ENCODE results near the gene CCDC85C. TPM values are rescaled to one million over a fixed set of nuclear protein-coding genes. Genes with fewer than 3 reads are reported as not detected.
A peak's percentile ranks its signal among the peaks of the same experiment; 100 is the strongest.

The CCDC85C gene
- total and polyA plus RNA-seq, 4 donors = 4.0 to 23.9 (median 9.6) TPM

DNA sequence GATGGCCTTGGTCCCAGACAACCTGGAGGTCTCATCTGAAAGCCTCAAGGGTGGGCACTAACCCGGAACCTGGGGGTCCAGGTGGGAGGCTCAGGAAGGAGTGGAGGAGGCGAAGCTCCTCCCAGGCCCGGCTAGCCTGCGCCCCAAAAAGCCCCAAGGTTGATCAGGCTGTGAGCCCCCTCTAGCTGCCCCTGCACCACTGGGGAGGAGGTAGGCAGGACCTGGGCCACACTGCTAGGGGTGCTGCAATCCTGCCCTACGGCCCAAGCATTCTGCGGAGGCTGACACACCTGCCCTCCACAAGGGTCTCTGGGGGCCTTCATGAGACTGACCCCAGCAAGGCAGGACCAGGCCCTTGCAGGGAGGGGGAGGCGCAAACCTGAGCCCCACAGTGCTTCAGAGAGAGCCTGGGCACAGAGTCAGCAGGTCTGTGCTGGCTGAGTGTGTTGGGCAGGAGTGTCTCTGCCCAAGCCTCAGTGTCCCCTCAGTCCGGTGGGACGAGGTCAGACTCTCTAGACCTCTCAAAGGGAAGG is 51.9 kb downstream of the CCDC85C start:
- Histone ChIP-seq H3K9me3 (ENCODE audit: control insufficient read depth in 4 of 4, low read length in 3 of 4) (no peaks in the 10 kb centered on the region), H3K4me1 (ENCODE audit: control insufficient read depth in 4 of 4, insufficient read depth in 4 of 4, low read length in 3 of 4) (peaks cover 37 to 76% (median 64%) of the 10 kb centered on the region in 4 donors), H3K36me3 (ENCODE audit: control insufficient read depth in 4 of 4, insufficient read depth in 3 of 4, low read depth in 1 of 4, low read length in 3 of 4) (no peaks in the 10 kb centered on the region), H3K9ac (ENCODE audit: low read depth in 1 of 2, low read length in 2 of 2) (no peak overlapping the region), H3K4me3 (ENCODE audit: low read depth in 1 of 3, low read length in 3 of 3) (no peak overlapping the region), H3K27me3 (ENCODE audit: control insufficient read depth in 4 of 4, insufficient read depth in 4 of 4, low read length in 3 of 4) (no peaks in the 10 kb centered on the region), H3K27ac (ENCODE audit: low read depth in 1 of 2, low read length in 2 of 2) (peak overlapping the region; percentile 30 to 72)
- WGBS = 63% methylated on average over 9 of the region's 9 CpGs
- TF ChIP-seq JUND (IDR thresholded peaks at IDR 0.05) (no peak), FOXA1 (IDR thresholded peaks at IDR 0.05) (no peak), NR2F2 (IDR thresholded peaks at IDR 0.05) (no peak)
- TF ChIP-seq, protein P1, sequence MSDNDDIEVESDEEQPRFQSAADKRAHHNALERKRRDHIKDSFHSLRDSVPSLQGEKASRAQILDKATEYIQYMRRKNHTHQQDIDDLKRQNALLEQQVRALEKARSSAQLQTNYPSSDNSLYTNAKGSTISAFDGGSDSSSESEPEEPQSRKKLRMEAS (IDR thresholded peaks at IDR 0.05) = no peak
- DNase-seq (ENCODE audit: low spot score) = no peak

DNA sequence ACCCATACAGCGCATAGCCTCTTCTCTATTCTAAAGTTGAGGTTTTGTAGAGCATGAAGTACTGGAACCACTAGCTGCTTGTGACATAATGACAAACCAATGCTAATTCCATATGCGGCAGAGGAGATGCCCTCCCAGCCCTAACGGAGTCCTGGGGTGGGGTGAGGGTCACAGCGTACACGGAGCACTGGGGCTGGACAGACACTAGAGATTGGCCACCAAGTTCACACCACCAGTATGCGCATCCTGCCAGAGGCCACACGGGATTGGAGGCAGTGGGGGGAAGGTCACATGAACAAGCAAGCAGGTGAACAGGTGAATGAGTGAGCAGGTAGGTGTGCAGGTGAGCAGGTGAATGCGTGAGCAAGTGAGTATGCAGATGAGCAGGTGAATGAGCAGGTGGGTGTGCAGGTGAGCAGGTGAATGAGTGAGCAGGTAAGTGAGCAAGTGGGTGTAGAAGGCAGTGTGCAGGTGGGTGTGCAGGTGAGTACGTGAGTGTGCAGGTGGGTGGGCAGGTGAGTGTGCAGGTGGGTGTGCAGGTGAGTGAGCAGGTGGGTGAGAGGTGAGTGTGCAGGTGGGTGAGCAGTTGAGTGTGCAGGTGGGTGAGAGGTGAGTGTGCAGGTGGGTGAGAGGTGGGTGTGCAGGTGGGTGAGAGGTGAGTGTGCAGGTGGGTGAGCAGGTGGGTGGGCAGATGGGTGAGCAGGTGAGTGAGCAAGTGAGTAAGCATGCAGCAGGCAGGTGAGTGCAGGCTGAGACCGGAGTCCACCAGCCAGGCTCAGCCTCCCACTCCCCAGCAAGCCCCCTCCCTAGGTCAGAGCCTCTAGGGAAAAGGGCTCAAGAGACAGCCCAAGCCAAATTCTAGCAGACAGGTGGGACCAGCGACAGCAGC is 52.7 kb downstream of the CCDC85C start:
- TF ChIP-seq, protein P2, sequence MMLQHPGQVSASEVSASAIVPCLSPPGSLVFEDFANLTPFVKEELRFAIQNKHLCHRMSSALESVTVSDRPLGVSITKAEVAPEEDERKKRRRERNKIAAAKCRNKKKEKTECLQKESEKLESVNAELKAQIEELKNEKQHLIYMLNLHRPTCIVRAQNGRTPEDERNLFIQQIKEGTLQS (IDR thresholded peaks at IDR 0.05) = no peak
- no peak for TF ChIP-seq HNF4G (IDR thresholded peaks at IDR 0.05)
- TF ChIP-seq, protein P1 (IDR thresholded peaks at IDR 0.05) = no peak
- no peak for TF ChIP-seq YY1 (IDR thresholded peaks at IDR 0.05)
- no peak for TF ChIP-seq GABPA (IDR thresholded peaks at IDR 0.05 in 1 of 2, conservative IDR thresholded peaks at IDR 0.05 in 1 of 2)
- TF ChIP-seq, protein P3, sequence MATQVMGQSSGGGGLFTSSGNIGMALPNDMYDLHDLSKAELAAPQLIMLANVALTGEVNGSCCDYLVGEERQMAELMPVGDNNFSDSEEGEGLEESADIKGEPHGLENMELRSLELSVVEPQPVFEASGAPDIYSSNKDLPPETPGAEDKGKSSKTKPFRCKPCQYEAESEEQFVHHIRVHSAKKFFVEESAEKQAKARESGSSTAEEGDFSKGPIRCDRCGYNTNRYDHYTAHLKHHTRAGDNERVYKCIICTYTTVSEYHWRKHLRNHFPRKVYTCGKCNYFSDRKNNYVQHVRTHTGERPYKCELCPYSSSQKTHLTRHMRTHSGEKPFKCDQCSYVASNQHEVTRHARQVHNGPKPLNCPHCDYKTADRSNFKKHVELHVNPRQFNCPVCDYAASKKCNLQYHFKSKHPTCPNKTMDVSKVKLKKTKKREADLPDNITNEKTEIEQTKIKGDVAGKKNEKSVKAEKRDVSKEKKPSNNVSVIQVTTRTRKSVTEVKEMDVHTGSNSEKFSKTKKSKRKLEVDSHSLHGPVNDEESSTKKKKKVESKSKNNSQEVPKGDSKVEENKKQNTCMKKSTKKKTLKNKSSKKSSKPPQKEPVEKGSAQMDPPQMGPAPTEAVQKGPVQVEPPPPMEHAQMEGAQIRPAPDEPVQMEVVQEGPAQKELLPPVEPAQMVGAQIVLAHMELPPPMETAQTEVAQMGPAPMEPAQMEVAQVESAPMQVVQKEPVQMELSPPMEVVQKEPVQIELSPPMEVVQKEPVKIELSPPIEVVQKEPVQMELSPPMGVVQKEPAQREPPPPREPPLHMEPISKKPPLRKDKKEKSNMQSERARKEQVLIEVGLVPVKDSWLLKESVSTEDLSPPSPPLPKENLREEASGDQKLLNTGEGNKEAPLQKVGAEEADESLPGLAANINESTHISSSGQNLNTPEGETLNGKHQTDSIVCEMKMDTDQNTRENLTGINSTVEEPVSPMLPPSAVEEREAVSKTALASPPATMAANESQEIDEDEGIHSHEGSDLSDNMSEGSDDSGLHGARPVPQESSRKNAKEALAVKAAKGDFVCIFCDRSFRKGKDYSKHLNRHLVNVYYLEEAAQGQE (IDR thresholded peaks at IDR 0.05) = no peak
- TF ChIP-seq EGR1 (IDR thresholded peaks at IDR 0.05; ENCODE audit: low read depth in 2 of 2) = no peak
- TF ChIP-seq, protein P4, sequence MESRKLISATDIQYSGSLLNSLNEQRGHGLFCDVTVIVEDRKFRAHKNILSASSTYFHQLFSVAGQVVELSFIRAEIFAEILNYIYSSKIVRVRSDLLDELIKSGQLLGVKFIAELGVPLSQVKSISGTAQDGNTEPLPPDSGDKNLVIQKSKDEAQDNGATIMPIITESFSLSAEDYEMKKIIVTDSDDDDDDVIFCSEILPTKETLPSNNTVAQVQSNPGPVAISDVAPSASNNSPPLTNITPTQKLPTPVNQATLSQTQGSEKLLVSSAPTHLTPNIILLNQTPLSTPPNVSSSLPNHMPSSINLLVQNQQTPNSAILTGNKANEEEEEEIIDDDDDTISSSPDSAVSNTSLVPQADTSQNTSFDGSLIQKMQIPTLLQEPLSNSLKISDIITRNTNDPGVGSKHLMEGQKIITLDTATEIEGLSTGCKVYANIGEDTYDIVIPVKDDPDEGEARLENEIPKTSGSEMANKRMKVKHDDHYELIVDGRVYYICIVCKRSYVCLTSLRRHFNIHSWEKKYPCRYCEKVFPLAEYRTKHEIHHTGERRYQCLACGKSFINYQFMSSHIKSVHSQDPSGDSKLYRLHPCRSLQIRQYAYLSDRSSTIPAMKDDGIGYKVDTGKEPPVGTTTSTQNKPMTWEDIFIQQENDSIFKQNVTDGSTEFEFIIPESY (IDR thresholded peaks at IDR 0.05) = no peak
- TF ChIP-seq TAF1 (conservative IDR thresholded peaks at IDR 0.05) = no peak
- TF ChIP-seq NR2F2 (IDR thresholded peaks at IDR 0.05) = no peak
- TF ChIP-seq RAD21 (IDR thresholded peaks at IDR 0.05) = no peak
- no peak for TF ChIP-seq FOXA2 (IDR thresholded peaks at IDR 0.05)
- H3K36me3 ChIP-seq (ENCODE audit: control insufficient read depth in 4 of 4, insufficient read depth in 3 of 4, low read depth in 1 of 4, low read length in 3 of 4) = no peaks in the 10 kb centered on the region
- H3K4me3 ChIP-seq (ENCODE audit: low read depth in 1 of 3, low read length in 3 of 3) = no peak overlapping the region
- H3K9ac ChIP-seq (ENCODE audit: low read depth in 1 of 2, low read length in 2 of 2) = no peak overlapping the region
- H3K27me3 ChIP-seq (ENCODE audit: control insufficient read depth in 4 of 4, insufficient read depth in 4 of 4, low read length in 3 of 4) = no peaks in the 10 kb centered on the region
- peak overlapping the region; percentile 30 to 72 for H3K27ac ChIP-seq (ENCODE audit: low read depth in 1 of 2, low read length in 2 of 2)
- peaks cover 36 to 73% (median 64%) of the 10 kb centered on the region in 4 donors for H3K4me1 ChIP-seq (ENCODE audit: control insufficient read depth in 4 of 4, insufficient read depth in 4 of 4, low read length in 3 of 4)
- no peaks in the 10 kb centered on the region for H3K9me3 ChIP-seq (ENCODE audit: control insufficient read depth in 4 of 4, low read length in 3 of 4)
- WGBS = 82% methylated on average over 11 of the region's 11 CpGs
- no peak for DNase-seq (ENCODE audit: low spot score)

Measured in liver (tissue), 9 donors.